Panc1 (cell line): ENCODE data around the gene KLF2. TPM values are rescaled to one million over a fixed set of nuclear protein-coding genes. Genes with fewer than 3 reads are reported as not detected.

ENCODE experiments used
- ATAC-seq: fragments of 200-7000 bp; cut with Tn5 transposase; 2 replicates; pipeline ENCODE4 v1.9.1; 2020; ENCODE audit warnings: mild to moderate bottlenecking, moderate library complexity
- BruUV-seq: library from RNA; stranded (reverse); fragments of 400-500 nt; replicated peaks from 2 replicates; lab custom pipeline; 2021; lab: Mats Ljungman, UMichigan
- CTCF ChIA-PET: fragments of 300-600 bp; sonication (Branson Sonifier 250); formaldehyde crosslinking; loops from one replicate; lab custom pipeline; 2022; ENCODE audit warnings: antibody characterized with exemption; lab: Charles Lee
- POLR2A ChIA-PET: fragments of 300-600 bp; sonication (Branson Sonifier 250); formaldehyde crosslinking; loops from one replicate; lab custom pipeline; 2022; ENCODE audit warnings: antibody characterized with exemption; lab: Charles Lee
- DNase-seq: peaks from one replicate; pipeline ENCODE4 v3.0.0-alpha.2; 2010; ENCODE audit warnings: low read depth, low spot score
- H3K27ac ChIP-seq: 2 replicates; pipeline ENCODE4 v1.5.1; 2011; ENCODE audit warnings: mild to moderate bottlenecking, low read length, inconsistent platforms
- H3K27me3 ChIP-seq: fragments of 200-500 bp; sonication (Bioruptor generic); 2 replicates; pipeline ENCODE4 v1.6.0; 2014; ENCODE audit warnings: low read length, inconsistent platforms; ENCODE audit not compliant: control insufficient read depth, insufficient read depth
- H3K36me3 ChIP-seq: fragments of 200-500 bp; sonication (Bioruptor generic); 2 replicates; pipeline ENCODE4 v1.5.1; 2014; ENCODE audit warnings: inconsistent platforms, mild to moderate bottlenecking, low read length, moderate library complexity; ENCODE audit not compliant: control insufficient read depth, insufficient read depth
- H3K4me1 ChIP-seq: 2 replicates; pipeline ENCODE4 v1.5.1; 2011; ENCODE audit warnings: inconsistent platforms, mild to moderate bottlenecking, low read length, moderate library complexity; ENCODE audit not compliant: control insufficient read depth, insufficient read depth
- H3K4me3 ChIP-seq, 2 experiments: 2 replicates each; pipeline ENCODE4 v1.5.1; 2011 to 2012; ENCODE audit warnings: low read depth in 2 of 2, low read length in 2 of 2, mild to moderate bottlenecking in 2 of 2, inconsistent platforms in 1 of 2, moderate library complexity in 1 of 2
- H3K9me3 ChIP-seq: fragments of 200-500 bp; sonication (Bioruptor generic); 2 replicates; pipeline ENCODE4 v1.5.1; 2014; ENCODE audit warnings: low read depth, mild to moderate bottlenecking, inconsistent platforms, low read length, moderate library complexity; ENCODE audit not compliant: control insufficient read depth, insufficient read depth
- POLR2AphosphoS5 ChIP-seq: IDR thresholded peaks from 2 replicates; pipeline ENCODE4 v1.6.1; 2012; ENCODE audit warnings: mild to moderate bottlenecking, low read depth, low read length, moderate library complexity
- SIN3A ChIP-seq: IDR thresholded peaks from 2 replicates; pipeline ENCODE4 v1.6.1; 2012; ENCODE audit warnings: low read depth, mild to moderate bottlenecking, low read length, moderate library complexity, borderline replicate concordance; ENCODE audit not compliant: insufficient read depth
- TCF7L2 ChIP-seq: IDR thresholded peaks from 2 replicates; pipeline ENCODE4 v1.6.1; 2011; ENCODE audit warnings: mild to moderate bottlenecking, low read depth, low read length, inconsistent platforms
- in situ Hi-C: cut with HindIII; loops from 2 replicates; pipeline ENCODE4 v1.10.0; 2016; ENCODE audit warnings: low sequenced_read_pairs, low pct_unique_long_range_greater_than_20kb
- intact Hi-C: fragments of 100-400 bp; cut with micrococcal nuclease; formaldehyde crosslinking; loops from one replicate; pipeline ENCODE4 v1.10.0; 2022; ENCODE audit not compliant: unreplicated experiment
- total RNA-seq: library from RNA; stranded (reverse); gene quantifications from one replicate; pipeline ENCODE4 v1.2.1, GENCODE V29; 2021; ENCODE audit not compliant: unreplicated experiment
- TF ChIP-seq, protein P1 (sequence below): fragments of 450-650 bp; IDR thresholded peaks from 2 replicates; pipeline ENCODE4 v1.5.1; 2017; ENCODE audit warnings: mild to moderate bottlenecking
- TF ChIP-seq, protein P2 (sequence below), 2 experiments: IDR thresholded peaks; 2 replicates each; pipeline ENCODE4 v1.6.1; 2011 to 2012; ENCODE audit warnings: low read depth in 2 of 2, control low read depth in 1 of 2, low read length in 1 of 2, mild to moderate bottlenecking in 1 of 2, moderate library complexity in 1 of 2; ENCODE audit not compliant: insufficient read depth in 1 of 2

The KLF2 gene
- total RNA-seq, 1 experiment from 2014 or later, result 3.5 TPM

DNA sequence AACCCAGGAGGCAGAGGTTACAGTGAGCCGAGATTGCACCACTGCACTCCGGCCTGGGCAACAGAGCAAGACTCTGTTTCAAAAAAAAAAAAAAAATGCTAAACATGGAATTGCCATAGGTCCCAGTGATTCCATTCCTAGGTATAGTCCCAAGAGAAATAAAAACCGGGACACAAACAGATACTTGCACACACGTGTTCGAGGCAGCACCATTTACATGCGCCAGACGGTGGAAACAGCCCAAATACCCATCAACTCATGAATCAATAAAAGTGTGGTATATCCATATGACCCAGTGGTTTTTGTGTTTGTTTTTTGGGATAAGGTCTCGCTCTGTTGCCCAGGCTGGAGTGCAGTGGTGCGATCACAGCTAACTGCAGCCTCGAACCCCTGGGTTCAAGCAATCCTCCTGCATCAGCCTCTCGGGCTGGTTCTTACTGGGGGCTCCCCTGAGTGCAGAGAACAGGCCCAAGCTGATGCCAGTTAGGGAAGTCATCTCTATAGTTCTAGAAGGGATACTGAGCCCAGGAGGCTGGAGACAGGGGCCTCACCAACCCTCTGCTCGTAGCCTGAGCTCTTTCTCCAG is 8.5 kb downstream of the KLF2 start:
- H3K36me3 ChIP-seq, result no peaks in the 10 kb centered on the region
- BruUV-seq, result no TSS peak
- H3K27me3 ChIP-seq, result no peaks in the 10 kb centered on the region
- H3K27ac ChIP-seq, result no peak overlapping the region
- in situ Hi-C loops (no loop called here), intact Hi-C loops (no loop called here)
- POLR2A ChIA-PET, result no interaction called here
- H3K4me3 ChIP-seq, result no peak overlapping the region
- no peak for DNase-seq
- ATAC-seq, result no peak
- TF ChIP-seq, protein P1, sequence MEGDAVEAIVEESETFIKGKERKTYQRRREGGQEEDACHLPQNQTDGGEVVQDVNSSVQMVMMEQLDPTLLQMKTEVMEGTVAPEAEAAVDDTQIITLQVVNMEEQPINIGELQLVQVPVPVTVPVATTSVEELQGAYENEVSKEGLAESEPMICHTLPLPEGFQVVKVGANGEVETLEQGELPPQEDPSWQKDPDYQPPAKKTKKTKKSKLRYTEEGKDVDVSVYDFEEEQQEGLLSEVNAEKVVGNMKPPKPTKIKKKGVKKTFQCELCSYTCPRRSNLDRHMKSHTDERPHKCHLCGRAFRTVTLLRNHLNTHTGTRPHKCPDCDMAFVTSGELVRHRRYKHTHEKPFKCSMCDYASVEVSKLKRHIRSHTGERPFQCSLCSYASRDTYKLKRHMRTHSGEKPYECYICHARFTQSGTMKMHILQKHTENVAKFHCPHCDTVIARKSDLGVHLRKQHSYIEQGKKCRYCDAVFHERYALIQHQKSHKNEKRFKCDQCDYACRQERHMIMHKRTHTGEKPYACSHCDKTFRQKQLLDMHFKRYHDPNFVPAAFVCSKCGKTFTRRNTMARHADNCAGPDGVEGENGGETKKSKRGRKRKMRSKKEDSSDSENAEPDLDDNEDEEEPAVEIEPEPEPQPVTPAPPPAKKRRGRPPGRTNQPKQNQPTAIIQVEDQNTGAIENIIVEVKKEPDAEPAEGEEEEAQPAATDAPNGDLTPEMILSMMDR, result no peak
- TF ChIP-seq TCF7L2 (no peak), POLR2AphosphoS5 (no peak), SIN3A (no peak)
- TF ChIP-seq, protein P2, sequence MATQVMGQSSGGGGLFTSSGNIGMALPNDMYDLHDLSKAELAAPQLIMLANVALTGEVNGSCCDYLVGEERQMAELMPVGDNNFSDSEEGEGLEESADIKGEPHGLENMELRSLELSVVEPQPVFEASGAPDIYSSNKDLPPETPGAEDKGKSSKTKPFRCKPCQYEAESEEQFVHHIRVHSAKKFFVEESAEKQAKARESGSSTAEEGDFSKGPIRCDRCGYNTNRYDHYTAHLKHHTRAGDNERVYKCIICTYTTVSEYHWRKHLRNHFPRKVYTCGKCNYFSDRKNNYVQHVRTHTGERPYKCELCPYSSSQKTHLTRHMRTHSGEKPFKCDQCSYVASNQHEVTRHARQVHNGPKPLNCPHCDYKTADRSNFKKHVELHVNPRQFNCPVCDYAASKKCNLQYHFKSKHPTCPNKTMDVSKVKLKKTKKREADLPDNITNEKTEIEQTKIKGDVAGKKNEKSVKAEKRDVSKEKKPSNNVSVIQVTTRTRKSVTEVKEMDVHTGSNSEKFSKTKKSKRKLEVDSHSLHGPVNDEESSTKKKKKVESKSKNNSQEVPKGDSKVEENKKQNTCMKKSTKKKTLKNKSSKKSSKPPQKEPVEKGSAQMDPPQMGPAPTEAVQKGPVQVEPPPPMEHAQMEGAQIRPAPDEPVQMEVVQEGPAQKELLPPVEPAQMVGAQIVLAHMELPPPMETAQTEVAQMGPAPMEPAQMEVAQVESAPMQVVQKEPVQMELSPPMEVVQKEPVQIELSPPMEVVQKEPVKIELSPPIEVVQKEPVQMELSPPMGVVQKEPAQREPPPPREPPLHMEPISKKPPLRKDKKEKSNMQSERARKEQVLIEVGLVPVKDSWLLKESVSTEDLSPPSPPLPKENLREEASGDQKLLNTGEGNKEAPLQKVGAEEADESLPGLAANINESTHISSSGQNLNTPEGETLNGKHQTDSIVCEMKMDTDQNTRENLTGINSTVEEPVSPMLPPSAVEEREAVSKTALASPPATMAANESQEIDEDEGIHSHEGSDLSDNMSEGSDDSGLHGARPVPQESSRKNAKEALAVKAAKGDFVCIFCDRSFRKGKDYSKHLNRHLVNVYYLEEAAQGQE (IDR thresholded peaks at IDR 0.05; ENCODE audit: insufficient read depth in 1 of 2, low read depth in 2 of 2, low read length in 1 of 2), result no peak
- no peaks in the 10 kb centered on the region for H3K9me3 ChIP-seq
- peaks cover 10% of the 10 kb centered on the region for H3K4me1 ChIP-seq
- CTCF ChIA-PET, result no interaction called here

DNA sequence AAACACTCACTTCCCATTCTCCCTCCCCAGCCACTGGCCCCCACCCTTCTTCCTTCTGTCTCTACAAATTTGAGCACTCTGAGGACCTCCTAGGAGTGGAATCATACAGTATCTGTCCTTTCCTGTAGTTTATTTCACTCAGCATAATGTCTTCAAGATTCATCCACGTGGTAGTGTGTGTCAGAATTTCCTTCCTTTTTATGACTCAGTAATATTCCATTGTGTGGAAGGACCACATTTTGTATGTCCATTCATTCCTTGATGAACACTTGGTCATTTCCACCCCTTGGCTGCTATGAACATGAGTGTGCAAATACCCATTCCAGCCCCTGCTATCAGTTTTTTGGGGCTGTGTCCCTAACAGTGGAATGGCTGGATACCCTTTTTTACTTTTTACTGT is 9.8 kb downstream of the KLF2 start:
- Histone ChIP-seq H3K4me1 (peaks cover 16% of the 10 kb centered on the region), H3K27ac (no peak overlapping the region), H3K9me3 (no peaks in the 10 kb centered on the region), H3K27me3 (no peaks in the 10 kb centered on the region), H3K36me3 (no peaks in the 10 kb centered on the region), H3K4me3 (no peak overlapping the region)
- ATAC-seq (no peak), DNase-seq (no peak)
- in situ Hi-C loops (no loop called here), intact Hi-C loops (no loop called here)
- TF ChIP-seq, protein P2 (IDR thresholded peaks at IDR 0.05; ENCODE audit: insufficient read depth in 1 of 2, low read depth in 2 of 2, low read length in 1 of 2), result no peak
- TF ChIP-seq POLR2AphosphoS5, result no peak
- no peak for TF ChIP-seq TCF7L2
- TF ChIP-seq, protein P1, result no peak
- TF ChIP-seq SIN3A, result no peak
- ChIA-PET CTCF (interaction anchor here (0.7 kb wide), 1 partner anchor 139 kb away, joined by 5 read pairs; no protein-coding TSS in a partner anchor), POLR2A (no interaction called here)
- BruUV-seq, result no TSS peak
